GM19240 (cell line): ENCODE measurements around the gene MOB3B.

Source experiments
- DNase-seq: peaks from one replicate; pipeline ENCODE4 v3.0.0; 2011; ENCODE audit warnings: low spot score; ENCODE audit not compliant: insufficient read length

Gene MOB3B

GRCh38 chr9:27393054-27393846 lies 136.4 kb downstream of the MOB3B start:
- no peak for DNase-seq

- DNase-seq, result no peak
Measured at GRCh38 chr9:27392451-27392850, 137.2 kb downstream of the MOB3B start.

GRCh38 chr9:27391040-27391895 lies 138.3 kb downstream of the MOB3B start:
- no peak for DNase-seq

- no peak for DNase-seq
Measured at GRCh38 chr9:27388150-27388549, 141.5 kb downstream of the MOB3B start.

GRCh38 chr9:27387722-27388121 lies 141.9 kb downstream of the MOB3B start:
- DNase-seq, result no peak

GRCh38 chr9:27386571-27387091 lies 143.0 kb downstream of the MOB3B start:
- DNase-seq, result no peak

GRCh38 chr9:27385606-27386322 lies 143.8 kb downstream of the MOB3B start:
- no peak for DNase-seq

- no peak for DNase-seq
Measured at GRCh38 chr9:27384262-27385014, 145.2 kb downstream of the MOB3B start.

- no peak for DNase-seq
Measured at GRCh38 chr9:27383524-27383923, 146.1 kb downstream of the MOB3B start.

- DNase-seq, result no peak
Measured at GRCh38 chr9:27382975-27383374, 146.6 kb downstream of the MOB3B start.

GRCh38 chr9:27382308-27382707 lies 147.3 kb downstream of the MOB3B start:
- no peak for DNase-seq

GRCh38 chr9:27379311-27380251 lies 150.0 kb downstream of the MOB3B start:
- DNase-seq, result no peak

GRCh38 chr9:27377811-27378456 lies 151.7 kb downstream of the MOB3B start:
- DNase-seq, result peak; percentile 30

- no peak for DNase-seq
Measured at GRCh38 chr9:27377147-27377807, 152.3 kb downstream of the MOB3B start.

GRCh38 chr9:27373851-27374250 lies 155.8 kb downstream of the MOB3B start:
- DNase-seq, result no peak

- no peak for DNase-seq
Measured at GRCh38 chr9:27372615-27373014, 157.0 kb downstream of the MOB3B start.

- DNase-seq, result no peak
Measured at GRCh38 chr9:27371382-27371781, 158.2 kb downstream of the MOB3B start.

GRCh38 chr9:27369591-27369990 lies 160.0 kb downstream of the MOB3B start:
- no peak for DNase-seq
